Effector CD8-positive, alpha-beta T cell (primary cell): ENCODE data around the gene SLC11A1.

Source experiments
- DNase-seq: peaks from one replicate; lab custom pipeline; 2025; lab: John Stamatoyannopoulos, UW

The SLC11A1 gene

GRCh38 chr2:218435003-218435982, 53.2 kb downstream of the SLC11A1 start:
- no peak for DNase-seq

- DNase-seq, result no peak
Measured at GRCh38 chr2:218436992-218437391, 54.9 kb downstream of the SLC11A1 start.

GRCh38 chr2:218437969-218438368, 55.9 kb downstream of the SLC11A1 start:
- no peak for DNase-seq

GRCh38 chr2:218438596-218438995, 56.5 kb downstream of the SLC11A1 start:
- no peak for DNase-seq

GRCh38 chr2:218444692-218445357, 62.8 kb downstream of the SLC11A1 start:
- no peak for DNase-seq

GRCh38 chr2:218445602-218446001, 63.5 kb downstream of the SLC11A1 start:
- no peak for DNase-seq
